AG04449 (cell line): ENCODE data around the gene SDK1.

ENCODE experiments used
- CTCF ChIA-PET: fragments of 350-600 bp; formaldehyde crosslinking; extraction: SDS; loops from one replicate; lab custom pipeline; 2021; ENCODE audit warnings: antibody characterized with exemption; lab: Yijun Ruan, JAX
- POLR2A ChIA-PET: fragments of 400-600, 350-600 bp; formaldehyde crosslinking; extraction: SDS; loops from one replicate; lab custom pipeline; 2020; ENCODE audit warnings: antibody characterized with exemption, inconsistent platforms; lab: Yijun Ruan, JAX
- DNase-seq: peaks from one replicate; pipeline ENCODE4 v3.0.0-alpha.2; 2010; ENCODE audit warnings: low read depth, low spot score
- H3K4me3 ChIP-seq: 2 replicates; pipeline ENCODE4 v1.5.1; 2011; ENCODE audit warnings: low read depth, mild to moderate bottlenecking, control low read depth, low read length
- TF ChIP-seq, protein P1 (sequence below): IDR thresholded peaks from one replicate; pipeline ENCODE4 v1.5.1; 2011; ENCODE audit warnings: mild to moderate bottlenecking, moderate library complexity, low read length, control low read depth, inconsistent platforms; ENCODE audit not compliant: insufficient read depth; ENCODE audit errors: missing control alignments

Gene SDK1

DNA sequence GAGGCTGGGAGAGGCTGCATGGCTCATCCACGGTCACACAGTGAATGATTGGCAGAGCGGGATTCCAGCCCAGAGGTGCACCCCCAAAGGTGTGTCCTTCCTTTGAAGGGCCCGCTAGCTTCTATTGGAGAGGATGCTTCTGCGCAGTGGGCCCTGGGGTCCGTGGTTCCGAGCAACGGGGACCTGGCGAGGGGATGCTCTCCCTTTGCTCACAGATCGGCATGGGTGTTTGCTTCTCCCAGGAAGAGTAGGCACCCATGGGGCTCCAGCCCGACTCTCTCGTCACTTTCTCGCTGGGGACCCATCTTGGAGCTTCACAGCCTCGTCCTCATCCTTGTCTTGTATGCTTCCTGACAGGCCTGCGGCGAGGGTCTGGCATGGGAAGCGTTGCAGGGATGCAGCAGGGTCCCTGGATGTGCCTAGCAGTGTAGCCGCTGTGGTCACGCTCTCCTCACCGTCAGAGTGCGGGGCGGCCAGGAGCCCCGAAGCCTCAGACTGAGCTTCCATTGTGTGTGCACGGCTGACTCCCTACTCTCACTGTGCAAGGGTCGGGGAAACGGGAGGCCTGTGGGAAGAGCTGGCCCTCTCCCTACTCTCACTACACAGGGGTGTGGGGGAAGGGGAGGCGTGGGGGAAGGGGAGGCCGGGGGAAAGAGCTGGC, 842.6 kb downstream of the SDK1 start:
- no peak overlapping the region for H3K4me3 ChIP-seq
- ChIA-PET POLR2A (no interaction called here), CTCF (no interaction called here)
- TF ChIP-seq, protein P1, sequence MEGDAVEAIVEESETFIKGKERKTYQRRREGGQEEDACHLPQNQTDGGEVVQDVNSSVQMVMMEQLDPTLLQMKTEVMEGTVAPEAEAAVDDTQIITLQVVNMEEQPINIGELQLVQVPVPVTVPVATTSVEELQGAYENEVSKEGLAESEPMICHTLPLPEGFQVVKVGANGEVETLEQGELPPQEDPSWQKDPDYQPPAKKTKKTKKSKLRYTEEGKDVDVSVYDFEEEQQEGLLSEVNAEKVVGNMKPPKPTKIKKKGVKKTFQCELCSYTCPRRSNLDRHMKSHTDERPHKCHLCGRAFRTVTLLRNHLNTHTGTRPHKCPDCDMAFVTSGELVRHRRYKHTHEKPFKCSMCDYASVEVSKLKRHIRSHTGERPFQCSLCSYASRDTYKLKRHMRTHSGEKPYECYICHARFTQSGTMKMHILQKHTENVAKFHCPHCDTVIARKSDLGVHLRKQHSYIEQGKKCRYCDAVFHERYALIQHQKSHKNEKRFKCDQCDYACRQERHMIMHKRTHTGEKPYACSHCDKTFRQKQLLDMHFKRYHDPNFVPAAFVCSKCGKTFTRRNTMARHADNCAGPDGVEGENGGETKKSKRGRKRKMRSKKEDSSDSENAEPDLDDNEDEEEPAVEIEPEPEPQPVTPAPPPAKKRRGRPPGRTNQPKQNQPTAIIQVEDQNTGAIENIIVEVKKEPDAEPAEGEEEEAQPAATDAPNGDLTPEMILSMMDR: no peak
- DNase-seq: no peak

DNA sequence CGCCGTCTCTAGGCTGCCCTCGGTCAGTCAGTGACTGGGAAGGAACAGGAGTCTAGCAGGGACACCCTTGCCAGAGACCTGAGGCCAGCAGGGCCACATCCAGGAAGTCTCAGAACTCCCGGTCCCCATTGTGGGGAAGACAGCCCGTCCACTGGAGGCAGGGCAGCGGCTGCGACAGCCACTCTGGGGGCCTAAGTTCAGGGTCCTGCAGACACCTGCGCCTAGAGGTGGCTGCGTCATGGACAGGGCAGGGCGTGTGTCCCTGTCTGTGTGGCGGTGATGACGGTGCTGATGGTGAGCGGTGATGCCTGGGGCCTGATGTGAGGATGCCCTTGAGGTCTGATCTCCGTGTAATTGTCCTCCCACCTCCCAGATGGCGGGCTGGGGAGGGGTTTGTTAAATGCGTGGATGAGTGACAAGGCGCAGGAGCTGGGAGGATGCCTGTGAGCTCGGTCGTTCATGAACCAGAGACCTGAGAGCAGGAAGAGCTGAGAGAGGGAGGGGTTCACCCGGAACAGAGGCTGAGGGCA, 843.2 kb downstream of the SDK1 start:
- H3K4me3 ChIP-seq: no peak overlapping the region
- no peak for DNase-seq
- POLR2A ChIA-PET: no interaction called here
- TF ChIP-seq, protein P1: no peak
- CTCF ChIA-PET: no interaction called here

DNA sequence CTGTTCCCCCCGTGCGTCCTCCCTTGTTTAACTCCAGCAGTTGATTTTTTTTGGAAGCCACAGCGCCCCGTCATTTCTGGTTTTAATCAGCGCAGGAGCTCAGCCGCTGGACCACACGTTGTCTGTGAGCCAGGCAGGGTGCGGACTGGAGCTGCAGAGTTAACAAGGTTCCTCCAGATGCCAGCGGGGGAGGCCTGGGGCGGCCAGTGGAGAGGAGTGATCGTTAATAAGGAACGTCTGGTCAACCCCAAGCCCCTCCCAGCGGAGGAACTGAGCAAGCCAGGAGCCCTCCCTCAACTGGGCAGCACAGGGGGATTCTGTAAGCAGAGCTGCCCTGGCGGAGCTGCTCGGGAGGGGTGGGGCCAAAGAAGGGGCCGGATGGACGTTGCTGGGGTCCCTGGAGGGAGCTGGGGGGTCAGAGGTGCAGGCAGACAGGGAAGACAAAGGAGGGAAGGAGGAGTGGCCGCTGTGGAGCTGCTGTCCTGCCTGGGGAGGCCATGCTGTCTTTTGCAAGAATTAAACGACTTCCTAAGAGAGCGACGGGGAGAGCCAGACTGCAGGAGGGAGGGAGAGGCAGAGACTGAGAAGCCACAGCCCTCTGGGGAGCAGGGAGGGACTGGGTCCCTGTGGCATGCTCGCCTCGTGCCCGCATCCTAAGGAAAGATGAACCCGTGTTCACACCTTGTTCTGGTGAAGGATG, 843.9 kb downstream of the SDK1 start:
- ChIA-PET POLR2A (no interaction called here), CTCF (no interaction called here)
- no peak for DNase-seq
- H3K4me3 ChIP-seq: no peak overlapping the region
- TF ChIP-seq, protein P1: no peak

DNA sequence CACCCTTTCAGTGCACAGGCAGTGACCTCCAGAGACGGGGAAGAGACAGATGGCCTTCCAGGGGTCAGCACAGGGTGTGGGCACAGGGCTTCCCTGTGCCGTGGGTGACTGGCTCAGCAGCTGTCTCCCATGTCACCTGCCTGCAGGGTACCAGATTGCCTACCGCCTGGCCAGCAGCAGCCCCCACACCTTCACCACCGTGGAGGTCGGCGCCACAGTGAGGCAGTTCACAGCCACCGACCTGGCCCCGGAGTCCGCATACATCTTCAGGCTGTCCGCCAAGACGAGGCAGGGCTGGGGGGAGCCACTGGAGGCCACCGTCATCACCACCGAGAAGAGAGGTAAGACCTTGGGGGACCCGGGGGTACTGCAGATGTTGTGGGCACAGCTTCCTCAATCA, 844.5 kb downstream of the SDK1 start:
- no peak for DNase-seq
- H3K4me3 ChIP-seq: no peak overlapping the region
- ChIA-PET CTCF (no interaction called here), POLR2A (no interaction called here)
- TF ChIP-seq, protein P1: no peak

DNA sequence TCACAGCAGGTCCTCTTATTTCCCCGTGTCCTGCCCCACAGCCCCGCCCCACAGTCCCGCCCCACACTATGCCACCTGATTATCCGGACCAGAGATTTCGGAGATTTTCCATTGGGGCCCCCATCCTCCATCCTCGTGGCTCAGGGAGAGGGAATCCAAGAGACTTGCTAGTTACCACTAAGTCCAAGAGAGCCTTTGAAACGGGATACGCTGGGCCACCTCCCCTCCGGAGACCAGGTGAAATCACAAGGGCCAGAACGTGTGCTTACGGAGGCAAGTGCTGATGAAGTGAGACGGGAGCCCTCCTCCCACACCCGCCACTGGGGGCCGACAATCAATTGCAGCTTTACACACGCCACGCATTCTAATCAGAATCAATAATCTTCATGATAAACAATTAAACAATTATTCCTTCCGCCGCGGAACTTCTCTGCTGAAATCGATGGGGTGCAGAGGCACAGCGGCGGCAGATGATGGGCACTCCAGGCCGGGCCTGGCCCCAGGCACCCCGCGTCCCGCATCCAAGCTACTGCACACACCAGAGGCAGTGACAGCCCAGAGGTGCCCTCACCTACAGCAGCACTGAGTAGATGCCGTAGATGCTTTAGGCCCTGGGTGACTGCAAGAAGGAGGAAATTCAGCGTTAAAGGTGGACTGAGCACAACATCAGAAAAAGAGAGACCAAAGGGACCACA, 847.0 kb downstream of the SDK1 start:
- no peak overlapping the region for H3K4me3 ChIP-seq
- TF ChIP-seq, protein P1: no peak
- ChIA-PET POLR2A (no interaction called here), CTCF (no interaction called here)
- DNase-seq: no peak

DNA sequence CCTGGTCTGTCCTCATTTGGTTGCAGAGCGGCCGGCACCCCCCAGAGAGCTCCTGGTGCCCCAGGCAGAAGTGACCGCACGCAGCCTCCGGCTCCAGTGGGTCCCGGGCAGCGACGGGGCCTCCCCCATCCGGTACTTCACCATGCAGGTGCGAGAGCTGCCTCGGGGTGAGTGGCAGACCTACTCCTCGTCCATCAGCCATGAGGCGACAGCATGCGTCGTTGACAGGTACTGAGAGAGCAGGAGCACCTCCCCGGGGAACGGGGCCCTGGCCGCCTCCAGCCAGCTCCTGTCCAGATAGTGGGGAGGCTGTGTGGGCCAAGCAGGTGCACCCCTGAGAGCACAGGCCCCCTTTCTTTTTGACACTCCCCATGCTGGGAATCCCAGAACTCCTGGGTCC, 848.2 kb downstream of the SDK1 start:
- ChIA-PET POLR2A (no interaction called here), CTCF (no interaction called here)
- no peak for DNase-seq
- TF ChIP-seq, protein P1: no peak
- H3K4me3 ChIP-seq: no peak overlapping the region
